ENCODE results near the gene SGIP1.

The SGIP1 gene

GRCh38 chr1:66510407-66510806 lies 23.5 kb upstream of the SGIP1 start:
- TF ChIP-seq FOXM1 (IDR thresholded peaks at IDR 0.05; ENCODE audit: borderline replicate concordance, low read depth) (no peak), TAF1 (IDR thresholded peaks at IDR 0.05; ENCODE audit: low read depth) (no peak), USF1 (IDR thresholded peaks at IDR 0.05) (no peak)

- TF ChIP-seq USF1 (IDR thresholded peaks at IDR 0.05), result no peak
- TF ChIP-seq TCF12 (IDR thresholded peaks at IDR 0.05; ENCODE audit: low read depth), result no peak
- TF ChIP-seq CREB1 (IDR thresholded peaks at IDR 0.05; ENCODE audit: low read depth), result no peak
- TF ChIP-seq EGR1 (IDR thresholded peaks at IDR 0.05), result no peak
- no peak for TF ChIP-seq ZBTB7A (IDR thresholded peaks at IDR 0.05; ENCODE audit: low read depth)
- no peak for TF ChIP-seq FOXM1 (IDR thresholded peaks at IDR 0.05; ENCODE audit: borderline replicate concordance, low read depth)
- TF ChIP-seq YY1 (IDR thresholded peaks at IDR 0.05; ENCODE audit: low read depth), result no peak
- no peak for TF ChIP-seq CEBPB (IDR thresholded peaks at IDR 0.05)
- TF ChIP-seq MAX (IDR thresholded peaks at IDR 0.05), result no peak
- no peak for TF ChIP-seq EP300 (IDR thresholded peaks at IDR 0.05; ENCODE audit: borderline replicate concordance)
Measured at GRCh38 chr1:66511118-66511517, 22.8 kb upstream of the SGIP1 start.

GRCh38 chr1:66517959-66518358 lies 16.0 kb upstream of the SGIP1 start:
- TF ChIP-seq FOXM1 (IDR thresholded peaks at IDR 0.05; ENCODE audit: borderline replicate concordance, low read depth) (no peak), MAX (IDR thresholded peaks at IDR 0.05) (no peak), YY1 (IDR thresholded peaks at IDR 0.05; ENCODE audit: low read depth) (no peak), USF1 (IDR thresholded peaks at IDR 0.05) (no peak), REST (IDR thresholded peaks at IDR 0.05; ENCODE audit: low read depth) (no peak), EP300 (IDR thresholded peaks at IDR 0.05; ENCODE audit: borderline replicate concordance) (no peak), CREB1 (IDR thresholded peaks at IDR 0.05; ENCODE audit: low read depth) (no peak), TEAD4 (IDR thresholded peaks at IDR 0.05) (no peak), TCF12 (IDR thresholded peaks at IDR 0.05; ENCODE audit: low read depth) (no peak), CEBPB (IDR thresholded peaks at IDR 0.05) (no peak), ZBTB7A (IDR thresholded peaks at IDR 0.05; ENCODE audit: low read depth) (no peak), NFIC (IDR thresholded peaks at IDR 0.05) (no peak), EGR1 (IDR thresholded peaks at IDR 0.05) (no peak), RAD21 (IDR thresholded peaks at IDR 0.05; ENCODE audit: low read depth) (no peak), TAF1 (IDR thresholded peaks at IDR 0.05; ENCODE audit: low read depth) (no peak)

GRCh38 chr1:66518654-66519053 lies 15.3 kb upstream of the SGIP1 start:
- TF ChIP-seq REST (IDR thresholded peaks at IDR 0.05; ENCODE audit: low read depth) (no peak), TEAD4 (IDR thresholded peaks at IDR 0.05) (no peak), ZBTB7A (IDR thresholded peaks at IDR 0.05; ENCODE audit: low read depth) (no peak), FOXM1 (IDR thresholded peaks at IDR 0.05; ENCODE audit: borderline replicate concordance, low read depth) (no peak), CEBPB (IDR thresholded peaks at IDR 0.05) (no peak), TAF1 (IDR thresholded peaks at IDR 0.05; ENCODE audit: low read depth) (no peak), RAD21 (IDR thresholded peaks at IDR 0.05; ENCODE audit: low read depth) (no peak), MAX (IDR thresholded peaks at IDR 0.05) (no peak), TCF12 (IDR thresholded peaks at IDR 0.05; ENCODE audit: low read depth) (no peak), CREB1 (IDR thresholded peaks at IDR 0.05; ENCODE audit: low read depth) (no peak), EGR1 (IDR thresholded peaks at IDR 0.05) (no peak), YY1 (IDR thresholded peaks at IDR 0.05; ENCODE audit: low read depth) (no peak), NFIC (IDR thresholded peaks at IDR 0.05) (no peak), EP300 (IDR thresholded peaks at IDR 0.05; ENCODE audit: borderline replicate concordance) (no peak), USF1 (IDR thresholded peaks at IDR 0.05) (no peak)

GRCh38 chr1:66519992-66520391 lies 14.0 kb upstream of the SGIP1 start:
- TF ChIP-seq MAX (IDR thresholded peaks at IDR 0.05) (no peak), REST (IDR thresholded peaks at IDR 0.05; ENCODE audit: low read depth) (no peak), CEBPB (IDR thresholded peaks at IDR 0.05) (no peak), ZBTB7A (IDR thresholded peaks at IDR 0.05; ENCODE audit: low read depth) (no peak), YY1 (IDR thresholded peaks at IDR 0.05; ENCODE audit: low read depth) (no peak), USF1 (IDR thresholded peaks at IDR 0.05) (no peak), FOXM1 (IDR thresholded peaks at IDR 0.05; ENCODE audit: borderline replicate concordance, low read depth) (no peak), TCF12 (IDR thresholded peaks at IDR 0.05; ENCODE audit: low read depth) (no peak), TEAD4 (IDR thresholded peaks at IDR 0.05) (no peak), EGR1 (IDR thresholded peaks at IDR 0.05) (no peak), TAF1 (IDR thresholded peaks at IDR 0.05; ENCODE audit: low read depth) (no peak), NFIC (IDR thresholded peaks at IDR 0.05) (no peak), CREB1 (IDR thresholded peaks at IDR 0.05; ENCODE audit: low read depth) (no peak), EP300 (IDR thresholded peaks at IDR 0.05; ENCODE audit: borderline replicate concordance) (no peak), RAD21 (IDR thresholded peaks at IDR 0.05; ENCODE audit: low read depth) (no peak)
